Measurements from ENCODE around the gene SLC9C1. TPM values are rescaled to one million over a fixed set of nuclear protein-coding genes. Genes with fewer than 3 reads are reported as not detected.
"Not testable (repeated sequence)": the region's sequence is repeated elsewhere in the genome, so short reads cannot be mapped to it uniquely, and the experiment has no call there.

Gene SLC9C1
- polyA plus RNA-seq, 4 donors: 0.45 to 0.72 (median 0.60) TPM

- DNase-seq (ENCODE audit: low read depth in 4 of 4, low spot score in 3 of 4): no peak
These were observed 65.2 kb downstream of the SLC9C1 start for GRCh38 chr3:112228786-112229185.

- DNase-seq (ENCODE audit: low read depth in 4 of 4, low spot score in 3 of 4): no peak
These were observed 93.7 kb downstream of the SLC9C1 start for GRCh38 chr3:112200317-112200666.

GRCh38 chr3:112199622-112200316 is 94.2 kb downstream of the SLC9C1 start:
- DNase-seq (ENCODE audit: low read depth in 4 of 4, low spot score in 3 of 4): no peak

GRCh38 chr3:112197131-112197530 is 96.9 kb downstream of the SLC9C1 start:
- no peak for DNase-seq (ENCODE audit: low read depth in 4 of 4, low spot score in 3 of 4)

- no peak for DNase-seq (ENCODE audit: low read depth in 4 of 4, low spot score in 3 of 4)
These were observed 106.7 kb downstream of the SLC9C1 start for GRCh38 chr3:112187300-112187699.

GRCh38 chr3:112185423-112186035 is 108.5 kb downstream of the SLC9C1 start:
- DNase-seq (ENCODE audit: low read depth in 4 of 4, low spot score in 3 of 4): not testable (repeated sequence)

- DNase-seq (ENCODE audit: low read depth in 4 of 4, low spot score in 3 of 4): no peak
These were observed 118.4 kb downstream of the SLC9C1 start for GRCh38 chr3:112175646-112176045.

GRCh38 chr3:112175037-112175436 is 119.0 kb downstream of the SLC9C1 start:
- DNase-seq (ENCODE audit: low read depth in 4 of 4, low spot score in 3 of 4): no peak

- no peak for DNase-seq (ENCODE audit: low read depth in 4 of 4, low spot score in 3 of 4)
These were observed 122.9 kb downstream of the SLC9C1 start for GRCh38 chr3:112171144-112171543.

GRCh38 chr3:112170046-112170445 is 124.0 kb downstream of the SLC9C1 start:
- no peak for DNase-seq (ENCODE audit: low read depth in 4 of 4, low spot score in 3 of 4)

- no peak for DNase-seq (ENCODE audit: low read depth in 4 of 4, low spot score in 3 of 4)
These were observed 126.3 kb downstream of the SLC9C1 start for GRCh38 chr3:112167758-112168157.

- DNase-seq (ENCODE audit: low read depth in 4 of 4, low spot score in 3 of 4): no peak
These were observed 144.9 kb downstream of the SLC9C1 start for GRCh38 chr3:112149136-112149535.

- no peak for DNase-seq (ENCODE audit: low read depth in 4 of 4, low spot score in 3 of 4)
These were observed 150.3 kb downstream of the SLC9C1 start for GRCh38 chr3:112143689-112144088.

GRCh38 chr3:112143251-112143650 is 150.8 kb downstream of the SLC9C1 start:
- DNase-seq (ENCODE audit: low read depth in 4 of 4, low spot score in 3 of 4): no peak

GRCh38 chr3:112141293-112141692 is 152.7 kb downstream of the SLC9C1 start:
- DNase-seq (ENCODE audit: low read depth in 4 of 4, low spot score in 3 of 4): no peak

- no peak for DNase-seq (ENCODE audit: low read depth in 4 of 4, low spot score in 3 of 4)
These were observed 153.4 kb downstream of the SLC9C1 start for GRCh38 chr3:112140584-112140983.

GRCh38 chr3:112138219-112138969 is 155.6 kb downstream of the SLC9C1 start:
- DNase-seq (ENCODE audit: low read depth in 4 of 4, low spot score in 3 of 4): no peak

GRCh38 chr3:112137781-112138180 is 156.2 kb downstream of the SLC9C1 start:
- DNase-seq (ENCODE audit: low read depth in 4 of 4, low spot score in 3 of 4): no peak

GRCh38 chr3:112136959-112137693 is 156.9 kb downstream of the SLC9C1 start:
- DNase-seq (ENCODE audit: low read depth in 4 of 4, low spot score in 3 of 4): peak in 2 of 4 donors; percentile 29 to 53

GRCh38 chr3:112136046-112136445 is 158.0 kb downstream of the SLC9C1 start:
- DNase-seq (ENCODE audit: low read depth in 4 of 4, low spot score in 3 of 4): no peak

All from left renal pelvis (tissue), 4 donors.